Smooth muscle cell (in vitro differentiated cells): ENCODE results near the gene GJC2. TPM values are rescaled to one million over a fixed set of nuclear protein-coding genes. Genes with fewer than 3 reads are reported as not detected.

ENCODE experiments used
- DNase-seq: peaks from one replicate; lab custom pipeline; 2025; ENCODE audit not compliant: unreplicated experiment; lab: John Stamatoyannopoulos, UW
- H2AFZ ChIP-seq: fragments of 200-600 bp; sonication (generic); 2 replicates; pipeline ENCODE4 v1.6.0; 2016; ENCODE audit warnings: antibody characterized with exemption, low read depth, mild to moderate bottlenecking
- H3F3A ChIP-seq: fragments of 200-600 bp; sonication (generic); 2 replicates; pipeline ENCODE4 v1.6.0; 2017; ENCODE audit warnings: antibody characterized with exemption, low read depth
- H3K27ac ChIP-seq: fragments of 200-600 bp; sonication (generic); 2 replicates; pipeline ENCODE4 v1.5.1; 2016; ENCODE audit warnings: low read depth, mild to moderate bottlenecking
- H3K27me3 ChIP-seq: fragments of 200-600 bp; sonication (generic); 2 replicates; pipeline ENCODE4 v1.6.1; 2016; ENCODE audit warnings: low read depth, mild to moderate bottlenecking
- H3K36me3 ChIP-seq: fragments of 200-600 bp; sonication (generic); 2 replicates; pipeline ENCODE4 v1.5.1; 2016; ENCODE audit warnings: low read depth
- H3K4me1 ChIP-seq: fragments of 200-600 bp; sonication (generic); 2 replicates; pipeline ENCODE4 v1.5.1; 2016; ENCODE audit warnings: low read depth
- H3K4me2 ChIP-seq: fragments of 200-600 bp; sonication (generic); 2 replicates; pipeline ENCODE4 v1.6.0; 2016; ENCODE audit warnings: mild to moderate bottlenecking
- H3K4me3 ChIP-seq: fragments of 200-600 bp; sonication (generic); 2 replicates; pipeline ENCODE4 v1.5.1; 2016; ENCODE audit warnings: mild to moderate bottlenecking
- H3K79me2 ChIP-seq: fragments of 200-600 bp; sonication (generic); 2 replicates; pipeline ENCODE4 v1.6.0; 2016; ENCODE audit warnings: low read depth, mild to moderate bottlenecking
- H3K9ac ChIP-seq: fragments of 200-600 bp; sonication (generic); 2 replicates; pipeline ENCODE4 v1.6.0; 2016; ENCODE audit warnings: low read depth
- H3K9me3 ChIP-seq: fragments of 200-600 bp; sonication (generic); replicated peaks from 2 replicates; pipeline ENCODE4 v1.5.1; 2016; ENCODE audit warnings: low read depth
- H4K20me1 ChIP-seq: fragments of 200-600 bp; sonication (generic); 2 replicates; pipeline ENCODE4 v1.6.0; 2016; ENCODE audit warnings: low read depth
- CTCF ChIP-seq: fragments of 200-600 bp; sonication (generic); IDR thresholded peaks from 2 replicates; pipeline ENCODE4 v1.5.1; 2017; ENCODE audit warnings: borderline replicate concordance, mild to moderate bottlenecking, antibody characterized with exemption; ENCODE audit not compliant: insufficient read depth, poor library complexity, severe bottlenecking
- WGBS: methylation state at CpG from one replicate; pipeline ENCODE4 v1.1.7; 2016; ENCODE audit warnings: low lambda C conversion rate; 5-methylcytosine and 5-hydroxymethylcytosine counted together
- polyA plus RNA-seq: library from polyadenylated mRNA; unstranded; fragments of >200 nt; fragmentation: Nextera tagmentation; extraction: Ambion mirVana; gene quantifications from 2 replicates; pipeline ENCODE4 v1.2.1, GENCODE V29; 2016
- total RNA-seq: library from RNA; depleted of rRNA; stranded (reverse); fragments of >200 nt; gene quantifications from 2 replicates; pipeline ENCODE4 v1.2.3, GENCODE V29; 2014

Gene GJC2
- total and polyA plus RNA-seq, 2 experiments from 2014 or later: 0.29 TPM; not detected in 1

- H3K4me1 ChIP-seq: peaks cover 11% of the 10 kb centered on the region
- H4K20me1 ChIP-seq: peaks cover 72% of the 10 kb centered on the region
- 95% methylated on average over 8 of the region's 11 CpGs for whole genome bisulfite sequencing
- peak overlapping the region; percentile 98 for H3K4me2 ChIP-seq
- no peaks in the 10 kb centered on the region for H3K36me3 ChIP-seq
- DNase-seq: no peak
- H3K79me2 ChIP-seq: peaks cover 56% of the 10 kb centered on the region
- no peaks in the 10 kb centered on the region for H3F3A ChIP-seq
- H3K4me3 ChIP-seq: no peak overlapping the region
- no peaks in the 10 kb centered on the region for H3K9me3 ChIP-seq
- no peak overlapping the region for H2AFZ ChIP-seq
- no peak overlapping the region for H3K9ac ChIP-seq
- no peak for TF ChIP-seq CTCF
- H3K27ac ChIP-seq: no peak overlapping the region
- no peaks in the 10 kb centered on the region for H3K27me3 ChIP-seq
These were observed 7.0 kb upstream of the GJC2 start for GRCh38 chr1:228142701-228143136.

DNA sequence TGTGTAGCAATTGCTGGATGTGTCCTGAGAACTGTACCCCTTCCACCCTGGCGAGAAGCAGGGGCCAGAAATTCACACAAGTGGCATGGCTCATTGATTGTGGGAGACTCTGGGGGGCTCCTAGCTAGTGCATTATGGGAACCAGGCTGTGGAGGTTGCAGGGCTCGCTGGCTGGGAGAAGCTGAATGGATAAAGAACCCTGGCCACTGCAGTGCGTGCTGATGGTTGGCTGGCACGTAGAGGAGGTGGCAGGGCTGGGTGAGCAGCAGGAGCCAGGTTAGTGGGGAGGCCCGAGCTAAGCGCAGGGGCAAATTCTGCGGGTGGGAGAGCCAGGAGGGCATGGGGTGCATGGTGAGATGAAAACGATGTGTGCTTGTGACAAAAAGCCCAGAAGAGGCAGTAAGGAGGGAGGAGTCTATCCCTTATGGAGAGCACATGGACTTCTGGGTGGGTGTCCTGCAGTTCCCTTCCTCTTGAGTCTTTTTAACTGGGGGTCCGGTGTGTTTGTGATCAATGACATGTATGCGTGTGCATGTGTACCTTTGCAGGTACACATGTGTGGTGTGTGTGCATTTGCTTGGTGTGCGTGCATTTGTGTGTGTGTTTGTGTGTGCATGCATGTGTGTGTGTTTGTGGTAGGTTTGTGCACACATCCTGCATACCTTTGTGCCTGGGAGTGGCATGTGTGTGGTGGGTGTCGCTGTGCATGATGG is 6.1 kb upstream of the GJC2 start:
- Histone ChIP-seq H4K20me1 (peaks cover 81% of the 10 kb centered on the region), H3K27ac (no peak overlapping the region), H3K79me2 (peaks cover 56% of the 10 kb centered on the region), H3K4me1 (peaks cover 11% of the 10 kb centered on the region), H3F3A (no peaks in the 10 kb centered on the region), H3K9me3 (no peaks in the 10 kb centered on the region), H3K4me3 (no peak overlapping the region), H3K36me3 (no peaks in the 10 kb centered on the region), H2AFZ (no peak overlapping the region), H3K27me3 (no peaks in the 10 kb centered on the region), H3K4me2 (no peak overlapping the region), H3K9ac (no peak overlapping the region)
- 96% methylated on average over 12 of the region's 12 CpGs for WGBS
- DNase-seq: no peak
- TF ChIP-seq CTCF: no peak

DNA sequence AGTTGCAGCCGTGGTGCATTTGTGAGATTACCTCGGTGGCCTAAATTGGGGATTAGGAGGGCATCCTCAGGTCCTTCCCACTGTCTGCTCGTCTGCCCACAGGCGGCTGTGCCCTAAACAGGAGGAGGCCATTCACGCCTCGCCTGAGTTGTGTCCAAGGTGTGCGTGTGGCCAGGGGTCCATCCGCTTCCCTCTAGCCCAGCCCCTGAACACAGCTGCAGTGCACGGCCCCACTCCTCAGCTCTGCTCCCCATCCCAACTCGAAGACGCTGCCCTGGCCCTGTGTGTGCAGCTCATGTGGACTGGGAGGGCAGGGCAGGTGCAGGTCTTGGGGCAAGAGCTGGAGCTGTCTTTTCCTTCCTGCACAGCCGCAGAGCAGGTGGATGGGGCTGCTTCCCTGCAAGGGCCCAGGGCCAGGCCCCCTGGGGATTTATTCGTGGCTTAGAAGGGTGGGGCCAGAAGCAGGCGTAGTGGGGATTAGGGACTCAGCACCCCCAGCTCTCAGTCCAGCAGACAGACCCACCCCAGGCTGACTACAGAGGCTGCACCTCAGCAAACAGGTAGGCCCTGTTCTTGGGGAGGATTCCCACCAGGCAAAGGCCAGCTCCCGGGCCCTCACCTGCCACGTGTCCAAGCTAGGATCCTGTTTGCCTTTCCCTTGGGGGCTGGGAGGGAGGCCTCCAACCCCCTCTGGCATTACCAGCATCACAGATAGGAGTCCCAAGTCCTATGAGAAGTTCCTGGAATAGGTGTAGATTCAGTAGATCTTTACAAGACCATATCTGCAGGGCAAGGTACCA is 5.3 kb upstream of the GJC2 start:
- peaks cover 89% of the 10 kb centered on the region for H4K20me1 ChIP-seq
- no peak for DNase-seq
- WGBS: 90% methylated on average over 16 of the region's 16 CpGs

More for the DNA sequence above, 5.3 kb upstream of the GJC2 start:
- no peak overlapping the region for H3K9ac ChIP-seq
- peaks cover 56% of the 10 kb centered on the region for H3K79me2 ChIP-seq
- no peak overlapping the region for H3K4me3 ChIP-seq
- H3K36me3 ChIP-seq: no peaks in the 10 kb centered on the region
- H3K27me3 ChIP-seq: no peaks in the 10 kb centered on the region
- H3K9me3 ChIP-seq: no peaks in the 10 kb centered on the region
- no peak overlapping the region for H2AFZ ChIP-seq
- H3K27ac ChIP-seq: no peak overlapping the region
- H3K4me2 ChIP-seq: no peak overlapping the region
- H3F3A ChIP-seq: no peaks in the 10 kb centered on the region
- no peak for TF ChIP-seq CTCF
- H3K4me1 ChIP-seq: peaks cover 16% of the 10 kb centered on the region
